OCI-LY3 (cell line): ENCODE data around the gene RDH13.
"Not testable (repeated sequence)": the region's sequence is repeated elsewhere in the genome, so short reads cannot be mapped to it uniquely, and the experiment has no call there.

Experiments used
- H2AFZ ChIP-seq: fragments of 200-600, 300-600 bp; shearing (Covaris generic); 2 replicates; pipeline ENCODE4 v1.6.0; 2014; ENCODE audit warnings: antibody characterized with exemption, low read depth, low read length
- H3K27ac ChIP-seq: fragments of 200-600, 300-600 bp; sonication (generic); 2 replicates; pipeline ENCODE4 v1.5.1; 2014; ENCODE audit warnings: mild to moderate bottlenecking, low read length, moderate library complexity, mixed read lengths
- H3K27me3 ChIP-seq: fragments of 200-600, 300-600 bp; sonication (generic); 2 replicates; pipeline ENCODE4 v1.6.1; 2014; ENCODE audit warnings: low read depth, low read length, mixed read lengths
- H3K36me3 ChIP-seq: fragments of 200-600, 300-600 bp; sonication (generic); replicated peaks from 2 replicates; pipeline ENCODE3; 2014; ENCODE audit warnings: low read depth, low read length, mixed read lengths
- H3K4me1 ChIP-seq: fragments of 300-600, 200-600 bp; sonication (generic); 2 replicates; pipeline ENCODE4 v1.6.1; 2014; ENCODE audit warnings: low read length, mixed read lengths
- H3K4me2 ChIP-seq: fragments of 200-600, 300-600 bp; sonication (generic); 2 replicates; pipeline ENCODE4 v1.6.1; 2014; ENCODE audit warnings: low read length, mixed read lengths
- H3K4me3 ChIP-seq: fragments of 300-600, 200-600 bp; sonication (generic); 2 replicates; pipeline ENCODE4 v1.5.1; 2014; ENCODE audit warnings: antibody characterized with exemption, mild to moderate bottlenecking, low read length, moderate library complexity
- H3K79me2 ChIP-seq: fragments of 300-600, 200-600 bp; shearing (Covaris generic); 2 replicates; pipeline ENCODE4 v1.6.1; 2014; ENCODE audit warnings: mild to moderate bottlenecking, low read length, mixed read lengths
- H3K9ac ChIP-seq: fragments of 300-600, 200-600 bp; shearing (Covaris generic); 2 replicates; pipeline ENCODE4 v1.6.0; 2014; ENCODE audit warnings: mild to moderate bottlenecking, low read length, moderate library complexity
- H3K9me3 ChIP-seq: fragments of 200-600, 300-600 bp; shearing (Covaris generic); 2 replicates; pipeline ENCODE4 v1.6.1; 2014; ENCODE audit warnings: low read length, mixed read lengths; ENCODE audit not compliant: insufficient read depth
- H4K20me1 ChIP-seq: fragments of 200-600, 300-600 bp; sonication (generic); 2 replicates; pipeline ENCODE4 v1.6.1; 2016; ENCODE audit warnings: low read length, mixed read lengths; ENCODE audit not compliant: insufficient read depth
- EZH2phosphoT487 ChIP-seq: fragments of 200-600 bp; shearing (Covaris generic); IDR thresholded peaks from 2 replicates; pipeline ENCODE4 v1.6.1; 2018; ENCODE audit warnings: antibody characterized with exemption, mixed run types, low read depth
- TF ChIP-seq, protein P1 (sequence below): fragments of 200-600, 300-600 bp; sonication (generic); IDR thresholded peaks from 2 replicates; pipeline ENCODE4 v1.5.1; 2014; ENCODE audit warnings: antibody characterized with exemption, low read length, low read depth

RDH13 gene

GRCh38 chr19:55109527-55110291 is 46.8 kb upstream of the RDH13 start:
- Histone ChIP-seq H3K79me2 (peaks cover 31% of the 10 kb centered on the region), H3K27me3 (no peaks in the 10 kb centered on the region), H3K36me3 (peaks cover 2% of the 10 kb centered on the region), H4K20me1 (peaks cover 34% of the 10 kb centered on the region), H3K4me2 (no peak overlapping the region), H3K9me3 (no peaks in the 10 kb centered on the region), H3K4me3 (no peak overlapping the region), H2AFZ (no peak overlapping the region), H3K4me1 (peaks cover 4% of the 10 kb centered on the region; the same call in 1 of the 2 replicates), H3K9ac (no peak overlapping the region), H3K27ac (no peak overlapping the region)
- no peak for TF ChIP-seq EZH2phosphoT487
- TF ChIP-seq, protein P1, sequence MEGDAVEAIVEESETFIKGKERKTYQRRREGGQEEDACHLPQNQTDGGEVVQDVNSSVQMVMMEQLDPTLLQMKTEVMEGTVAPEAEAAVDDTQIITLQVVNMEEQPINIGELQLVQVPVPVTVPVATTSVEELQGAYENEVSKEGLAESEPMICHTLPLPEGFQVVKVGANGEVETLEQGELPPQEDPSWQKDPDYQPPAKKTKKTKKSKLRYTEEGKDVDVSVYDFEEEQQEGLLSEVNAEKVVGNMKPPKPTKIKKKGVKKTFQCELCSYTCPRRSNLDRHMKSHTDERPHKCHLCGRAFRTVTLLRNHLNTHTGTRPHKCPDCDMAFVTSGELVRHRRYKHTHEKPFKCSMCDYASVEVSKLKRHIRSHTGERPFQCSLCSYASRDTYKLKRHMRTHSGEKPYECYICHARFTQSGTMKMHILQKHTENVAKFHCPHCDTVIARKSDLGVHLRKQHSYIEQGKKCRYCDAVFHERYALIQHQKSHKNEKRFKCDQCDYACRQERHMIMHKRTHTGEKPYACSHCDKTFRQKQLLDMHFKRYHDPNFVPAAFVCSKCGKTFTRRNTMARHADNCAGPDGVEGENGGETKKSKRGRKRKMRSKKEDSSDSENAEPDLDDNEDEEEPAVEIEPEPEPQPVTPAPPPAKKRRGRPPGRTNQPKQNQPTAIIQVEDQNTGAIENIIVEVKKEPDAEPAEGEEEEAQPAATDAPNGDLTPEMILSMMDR = no peak

DNA sequence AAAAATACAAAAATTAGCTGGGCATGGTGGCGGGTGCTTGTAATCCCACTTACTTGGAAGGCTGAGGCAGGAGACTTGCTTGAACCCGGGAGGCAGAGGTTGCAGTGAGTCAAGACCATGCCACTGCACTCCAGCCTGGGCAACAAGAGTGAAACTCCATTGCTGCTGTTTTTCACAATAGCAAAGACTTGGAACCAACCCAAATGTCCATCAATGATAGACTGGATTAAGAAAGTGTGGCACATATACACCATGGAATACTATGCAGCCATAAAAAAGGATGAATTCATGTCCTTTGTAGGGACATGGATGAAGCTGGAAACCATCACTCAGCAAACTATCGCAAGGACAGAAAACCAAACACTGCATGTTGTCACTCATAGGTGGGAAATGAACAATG is 44.3 kb upstream of the RDH13 start:
- H2AFZ ChIP-seq, H3K27ac ChIP-seq, H3K79me2 ChIP-seq, H3K9ac ChIP-seq, H3K9me3 ChIP-seq, H3K27me3 ChIP-seq, H3K4me2 ChIP-seq, H3K4me1 ChIP-seq, H3K4me3 ChIP-seq: not testable (repeated sequence)
- Histone ChIP-seq H4K20me1 (peaks cover 11% of the 10 kb centered on the region; the same call in 1 of the 2 replicates), H3K36me3 (peaks cover 13% of the 10 kb centered on the region)

DNA sequence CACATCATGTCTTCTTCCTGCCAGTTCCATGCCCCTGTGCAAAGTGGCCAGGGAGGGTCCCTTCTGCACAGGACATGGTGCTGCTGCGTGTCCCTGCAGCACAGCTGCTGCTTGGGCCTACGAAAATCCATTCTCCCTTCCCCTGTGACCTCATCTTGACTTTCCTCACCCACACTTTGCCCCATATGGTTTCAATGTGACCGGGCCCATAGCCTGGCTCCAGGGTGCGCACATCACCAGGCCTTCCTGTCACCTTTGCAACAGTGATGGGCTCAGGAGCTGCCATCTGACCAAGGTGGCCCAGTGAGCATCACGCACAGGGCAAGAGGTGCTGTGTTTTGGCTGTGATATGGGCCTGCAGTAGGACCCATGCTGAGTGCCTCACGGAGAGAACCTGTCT is 43.6 kb upstream of the RDH13 start:
- H3K79me2 ChIP-seq = peaks cover 4% of the 10 kb centered on the region; the same call in 1 of the 2 replicates
- H2AFZ ChIP-seq = no peak overlapping the region
- no peak for TF ChIP-seq EZH2phosphoT487
- TF ChIP-seq, protein P1 = no peak
- H3K9ac ChIP-seq = no peak overlapping the region
- H3K9me3 ChIP-seq = no peaks in the 10 kb centered on the region
- H3K4me3 ChIP-seq = no peak overlapping the region
- H3K36me3 ChIP-seq = peaks cover 13% of the 10 kb centered on the region
- peaks cover 7% of the 10 kb centered on the region; the same call in 1 of the 2 replicates for H4K20me1 ChIP-seq
- H3K4me1 ChIP-seq = no peaks in the 10 kb centered on the region
- no peaks in the 10 kb centered on the region for H3K27me3 ChIP-seq
- H3K4me2 ChIP-seq = no peak overlapping the region
- H3K27ac ChIP-seq = no peak overlapping the region

DNA sequence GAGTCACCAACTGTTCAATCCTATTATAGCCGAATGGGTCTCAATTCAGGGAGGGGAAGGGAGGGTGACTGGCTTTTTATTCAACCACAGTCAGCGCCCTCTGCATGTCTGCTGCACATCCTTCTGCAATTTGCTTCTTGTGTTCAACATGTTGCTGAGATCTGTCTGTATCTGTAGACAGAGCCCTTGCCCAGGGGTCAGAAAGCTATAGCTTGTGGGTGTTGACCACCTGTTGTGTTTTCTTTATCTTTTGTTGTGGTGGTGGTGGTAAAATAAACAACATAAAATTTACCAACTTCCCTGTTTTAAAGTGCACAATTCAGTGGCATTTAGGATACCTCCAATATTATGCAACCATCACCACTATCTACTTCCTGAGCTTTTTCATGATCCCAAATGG is 42.3 kb upstream of the RDH13 start:
- Histone ChIP-seq H2AFZ (no peak overlapping the region), H3K79me2 (no peaks in the 10 kb centered on the region), H3K27me3 (no peaks in the 10 kb centered on the region), H3K4me3 (no peak overlapping the region), H3K27ac (no peak overlapping the region), H3K4me2 (no peak overlapping the region), H3K36me3 (peaks cover 16% of the 10 kb centered on the region), H3K9ac (no peak overlapping the region), H3K4me1 (no peaks in the 10 kb centered on the region), H3K9me3 (no peaks in the 10 kb centered on the region), H4K20me1 (peaks cover 3% of the 10 kb centered on the region; the same call in 1 of the 2 replicates)
- no peak for TF ChIP-seq EZH2phosphoT487
- TF ChIP-seq, protein P1 = no peak
